K562 (cell line): ENCODE measurements around the gene PTPRO. TPM values are rescaled to one million over a fixed set of nuclear protein-coding genes. Genes with fewer than 3 reads are reported as not detected.

ENCODE experiments used
- ATAC-seq: fragments of 200-7000 bp; cut with Tn5 transposase; 3 replicates; pipeline ENCODE4 v1.9.1; 2020; ENCODE audit warnings: moderate library complexity
- BruUV-seq: library from RNA; stranded (reverse); fragments of 400-500 nt; replicated peaks from 2 replicates; lab custom pipeline; 2021; lab: Mats Ljungman, UMichigan
- CTCF ChIA-PET: fragments of 300-600 bp; formaldehyde crosslinking; extraction: SDS; loops from one replicate; lab custom pipeline; 2021; ENCODE audit warnings: low intra/inter-chr PET ratio; lab: Yijun Ruan, JAX
- POLR2A ChIA-PET: fragments of 300-600, 350-650 bp; sonication (Branson Sonifier 250); formaldehyde crosslinking; extraction: SDS; loops from one replicate; lab custom pipeline; 2021; ENCODE audit warnings: antibody characterized with exemption, inconsistent platforms; lab: Yijun Ruan, JAX
- DNase-seq, 4 experiments: peaks; one replicate each; pipeline versions ENCODE4 v3.0.0 to v3.0.0-alpha.2; 2011 to 2018; ENCODE audit warnings: low spot score in 3 of 4, mixed read lengths in 3 of 4; ENCODE audit errors: extremely low read depth in 1 of 4
- FAIRE-seq: peaks from 2 replicates; lab custom pipeline; 2011; peaks lifted over from hg19 to GRCh38; lab: Jason Lieb, UNC
- H2AFZ ChIP-seq: 2 replicates; pipeline ENCODE4 v1.6.0; 2011; ENCODE audit warnings: low read depth, low read length, control low read depth, inconsistent platforms
- H3K27ac ChIP-seq: fragments of 200-600 bp; 3 replicates; pipeline ENCODE4 v1.8.0; 2011; ENCODE audit warnings: low read depth, mild to moderate bottlenecking, control low read depth, inconsistent platforms, low read length, moderate library complexity, mixed read lengths; ENCODE audit errors: extremely low read depth
- H3K27me3 ChIP-seq, 2 experiments: fragments of 300-600 bp in 1 of 2; 2 replicates in 1 of 2; 3 replicates in 1 of 2; pipeline versions ENCODE4 v1.6.0 to v1.8.0; 2011; ENCODE audit warnings: inconsistent platforms in 2 of 2, low read length in 2 of 2, mild to moderate bottlenecking in 1 of 2, mixed read lengths in 1 of 2, moderate library complexity in 1 of 2; ENCODE audit not compliant: control insufficient read depth in 2 of 2, insufficient read depth in 2 of 2
- H3K36me3 ChIP-seq: fragments of 300-600 bp; 3 replicates; pipeline ENCODE4 v1.8.0; 2011; ENCODE audit warnings: mild to moderate bottlenecking, low read length, inconsistent platforms; ENCODE audit not compliant: control insufficient read depth, insufficient read depth
- H3K4me1 ChIP-seq, 2 experiments: fragments of 200-600 bp in 1 of 2; replicated peaks in 1 of 2; 2 replicates in 1 of 2; 3 replicates in 1 of 2; pipeline versions ENCODE4 v1.5.1 to v1.8.0; 2011; ENCODE audit warnings: inconsistent platforms in 2 of 2, low read length in 2 of 2, mild to moderate bottlenecking in 1 of 2, mixed read lengths in 1 of 2, moderate library complexity in 1 of 2; ENCODE audit not compliant: control insufficient read depth in 2 of 2, insufficient read depth in 2 of 2
- H3K4me2 ChIP-seq: 2 replicates; pipeline ENCODE4 v1.6.1; 2011; ENCODE audit warnings: low read length, control low read depth, inconsistent platforms, mixed read lengths; ENCODE audit not compliant: insufficient read depth
- H3K4me3 ChIP-seq: fragments of 200-600 bp; sonication (generic), shearing (Covaris generic); 2 replicates; pipeline ENCODE4 v1.5.1; 2016; ENCODE audit warnings: control low read depth, inconsistent platforms
- H3K79me2 ChIP-seq: fragments of 200-600 bp; 3 replicates; pipeline ENCODE4 v1.8.0; 2011; ENCODE audit warnings: low read length, inconsistent platforms; ENCODE audit not compliant: control insufficient read depth, insufficient read depth
- H3K9ac ChIP-seq, 2 experiments: 2 replicates each; pipeline versions ENCODE4 v1.6.0 to v1.6.1; 2011; ENCODE audit warnings: low read depth in 2 of 2, low read length in 2 of 2, control low read depth in 1 of 2, inconsistent platforms in 1 of 2, mild to moderate bottlenecking in 1 of 2, mixed read lengths in 1 of 2; ENCODE audit not compliant: insufficient read depth in 1 of 2
- H3K9me1 ChIP-seq: one replicate; pipeline ENCODE4 v1.6.0; 2011; ENCODE audit warnings: inconsistent platforms, mild to moderate bottlenecking, low read length, moderate library complexity; ENCODE audit not compliant: control insufficient read depth, insufficient read depth
- H3K9me3 ChIP-seq: replicated peaks from 2 replicates; pipeline ENCODE4 v1.5.1; 2011; ENCODE audit warnings: low read depth, low read length, inconsistent platforms; ENCODE audit not compliant: control insufficient read depth, insufficient read depth
- H4K20me1 ChIP-seq: replicated peaks from 2 replicates; pipeline ENCODE4 v1.6.1; 2011; ENCODE audit warnings: low read length, inconsistent platforms, mixed read lengths; ENCODE audit not compliant: control insufficient read depth, insufficient read depth
- MCM5 ChIP-seq: fragments of 450-650 bp; IDR thresholded peaks from 2 replicates; pipeline ENCODE4 v1.6.1; 2016; ENCODE audit warnings: low read depth
- ZBTB11 ChIP-seq, 3 experiments: fragments of 200-800 bp in 1 of 3; fragments of 250-450 bp in 1 of 3; fragments of 450-650 bp in 1 of 3; sonication (Bioruptor Pico) in 1 of 3; sonication (Bioruptor generic) in 1 of 3; formaldehyde crosslinking in 1 of 3; IDR thresholded peaks; 2 replicates each; pipeline versions ENCODE4 v1.6.1 to v1.8.0; 2016 to 2022; ENCODE audit warnings: mild to moderate bottlenecking in 2 of 3, missing genetic modification characterization in 2 of 3, missing compliant biosample characterization in 1 of 3, moderate library complexity in 1 of 3
- ZEB2 ChIP-seq: fragments of 450-650 bp; IDR thresholded peaks from 2 replicates; pipeline ENCODE4 v1.6.1; 2016
- ZNF507 ChIP-seq: conservative IDR thresholded peaks from 2 replicates; pipeline ENCODE4 v1.6.1; 2017; ENCODE audit warnings: missing genetic modification characterization, missing compliant biosample characterization
- WGBS: fragments of 100-300 bp; shearing (Covaris generic); methylation state at CpG from one replicate; pipeline ENCODE4 v1.1.6; 2016; ENCODE audit warnings: low coverage, mixed read lengths; ENCODE audit not compliant: insufficient coverage; ENCODE audit errors: missing lambda C conversion rate; 5-methylcytosine and 5-hydroxymethylcytosine counted together
- in situ Hi-C: fragments of 300-500 bp; cut with MboI; formaldehyde crosslinking; loops from 4 replicates; pipeline ENCODE4 v1.15.0; 2018; ENCODE audit warnings: inconsistent platforms, mixed read lengths
- intact Hi-C: fragments of 100-400 bp; cut with micrococcal nuclease; formaldehyde crosslinking; loops from 2 replicates; pipeline ENCODE4 v1.14.2; 2022
- polyA plus RNA-seq, 8 experiments: library from polyadenylated mRNA; depleted of rRNA in 4 of 8; stranded (reverse) in 5 of 8; unstranded in 3 of 8; fragments of >200 nt; fragmentation: Nextera tagmentation in 2 of 8; fragmentation: Illumina TruSeq in 1 of 8; extraction: Ambion mirVana in 2 of 8; extraction: Trizol in 1 of 8; gene quantifications; 2 replicates each; pipeline versions ENCODE4 v1.2.1 to v1.2.3, GENCODE V29; 2011 to 2014; ENCODE audit warnings: inconsistent platforms in 1 of 8, missing spikeins in 1 of 8
- total RNA-seq, 7 experiments: library from RNA; depleted of rRNA in 6 of 7; stranded (reverse); fragments of >200 nt in 6 of 7; fragmentation: Illumina TruSeq in 2 of 7; extraction: Trizol in 2 of 7; gene quantifications; 2 replicates each; pipeline versions ENCODE4 v1.2.1 to v1.2.3, GENCODE V29; 2011 to 2021; ENCODE audit warnings: low replicate concordance in 1 of 7
- TF ChIP-seq, protein P1 (sequence below), 2 experiments: fragments of 450-650 bp in 1 of 2; IDR thresholded peaks; 2 replicates each; pipeline ENCODE4 v1.6.1; 2011 to 2017; ENCODE audit warnings: low read depth in 2 of 2, antibody characterized with exemption in 1 of 2, borderline replicate concordance in 1 of 2, low read length in 1 of 2, mild to moderate bottlenecking in 1 of 2, mixed read lengths in 1 of 2; ENCODE audit not compliant: control insufficient read depth in 1 of 2
- TF ChIP-seq, protein P2 (sequence below): fragments of 250-450 bp; sonication (Bioruptor Pico); IDR thresholded peaks from 2 replicates; pipeline ENCODE4 v1.4.0; 2020; ENCODE audit warnings: mild to moderate bottlenecking, moderate library complexity

PTPRO gene
- total and polyA plus RNA-seq, 9 of the 15 experiments (the other 6 are each of a cell fraction or from before 2014, with no cell fraction given): 0.22 TPM; not detected in 8

- TF ChIP-seq, protein P1, sequence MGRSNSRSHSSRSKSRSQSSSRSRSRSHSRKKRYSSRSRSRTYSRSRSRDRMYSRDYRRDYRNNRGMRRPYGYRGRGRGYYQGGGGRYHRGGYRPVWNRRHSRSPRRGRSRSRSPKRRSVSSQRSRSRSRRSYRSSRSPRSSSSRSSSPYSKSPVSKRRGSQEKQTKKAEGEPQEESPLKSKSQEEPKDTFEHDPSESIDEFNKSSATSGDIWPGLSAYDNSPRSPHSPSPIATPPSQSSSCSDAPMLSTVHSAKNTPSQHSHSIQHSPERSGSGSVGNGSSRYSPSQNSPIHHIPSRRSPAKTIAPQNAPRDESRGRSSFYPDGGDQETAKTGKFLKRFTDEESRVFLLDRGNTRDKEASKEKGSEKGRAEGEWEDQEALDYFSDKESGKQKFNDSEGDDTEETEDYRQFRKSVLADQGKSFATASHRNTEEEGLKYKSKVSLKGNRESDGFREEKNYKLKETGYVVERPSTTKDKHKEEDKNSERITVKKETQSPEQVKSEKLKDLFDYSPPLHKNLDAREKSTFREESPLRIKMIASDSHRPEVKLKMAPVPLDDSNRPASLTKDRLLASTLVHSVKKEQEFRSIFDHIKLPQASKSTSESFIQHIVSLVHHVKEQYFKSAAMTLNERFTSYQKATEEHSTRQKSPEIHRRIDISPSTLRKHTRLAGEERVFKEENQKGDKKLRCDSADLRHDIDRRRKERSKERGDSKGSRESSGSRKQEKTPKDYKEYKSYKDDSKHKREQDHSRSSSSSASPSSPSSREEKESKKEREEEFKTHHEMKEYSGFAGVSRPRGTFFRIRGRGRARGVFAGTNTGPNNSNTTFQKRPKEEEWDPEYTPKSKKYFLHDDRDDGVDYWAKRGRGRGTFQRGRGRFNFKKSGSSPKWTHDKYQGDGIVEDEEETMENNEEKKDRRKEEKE (IDR thresholded peaks at IDR 0.05; ENCODE audit: borderline replicate concordance in 1 of 2, control insufficient read depth in 1 of 2, low read depth in 2 of 2, low read length in 1 of 2): no peak
These were observed 205.1 kb downstream of the PTPRO start (continued) for GRCh38 chr12:15527201-15528080.

- no peaks in the 10 kb centered on the region for H3K36me3 ChIP-seq
- no peaks in the 10 kb centered on the region for H3K9me1 ChIP-seq
- H3K4me3 ChIP-seq: no peak overlapping the region
- BruUV-seq: no TSS peak
- in situ Hi-C loops (no loop called here), intact Hi-C loops (loop anchor here (10.0 kb wide), 2 partner anchors 804 to 894 kb away; no protein-coding TSS in a partner anchor)
- no peaks in the 10 kb centered on the region for H4K20me1 ChIP-seq
- CTCF ChIA-PET: no interaction called here
- no peaks in the 10 kb centered on the region for H3K79me2 ChIP-seq
- H3K27me3 ChIP-seq: no peaks in the 10 kb centered on the region
- ATAC-seq: no peak
- no peak overlapping the region for H2AFZ ChIP-seq
- no peak overlapping the region for H3K4me2 ChIP-seq
- WGBS: 8% methylated on average over 1 of the region's 2 CpGs
- POLR2A ChIA-PET: no interaction called here
- no peaks in the 10 kb centered on the region for H3K4me1 ChIP-seq
- no peak for DNase-seq
- no peak overlapping the region for H3K27ac ChIP-seq
- FAIRE-seq: no peak
- no peaks in the 10 kb centered on the region for H3K9me3 ChIP-seq
- no peak overlapping the region for H3K9ac ChIP-seq
- TF ChIP-seq ZEB2 (no peak), ZNF507 (tag) (no peak), MCM5 (no peak), ZBTB11 (CRISPR knock-in tag; IDR thresholded peaks at IDR 0.05) (no peak)
- TF ChIP-seq, protein P2, sequence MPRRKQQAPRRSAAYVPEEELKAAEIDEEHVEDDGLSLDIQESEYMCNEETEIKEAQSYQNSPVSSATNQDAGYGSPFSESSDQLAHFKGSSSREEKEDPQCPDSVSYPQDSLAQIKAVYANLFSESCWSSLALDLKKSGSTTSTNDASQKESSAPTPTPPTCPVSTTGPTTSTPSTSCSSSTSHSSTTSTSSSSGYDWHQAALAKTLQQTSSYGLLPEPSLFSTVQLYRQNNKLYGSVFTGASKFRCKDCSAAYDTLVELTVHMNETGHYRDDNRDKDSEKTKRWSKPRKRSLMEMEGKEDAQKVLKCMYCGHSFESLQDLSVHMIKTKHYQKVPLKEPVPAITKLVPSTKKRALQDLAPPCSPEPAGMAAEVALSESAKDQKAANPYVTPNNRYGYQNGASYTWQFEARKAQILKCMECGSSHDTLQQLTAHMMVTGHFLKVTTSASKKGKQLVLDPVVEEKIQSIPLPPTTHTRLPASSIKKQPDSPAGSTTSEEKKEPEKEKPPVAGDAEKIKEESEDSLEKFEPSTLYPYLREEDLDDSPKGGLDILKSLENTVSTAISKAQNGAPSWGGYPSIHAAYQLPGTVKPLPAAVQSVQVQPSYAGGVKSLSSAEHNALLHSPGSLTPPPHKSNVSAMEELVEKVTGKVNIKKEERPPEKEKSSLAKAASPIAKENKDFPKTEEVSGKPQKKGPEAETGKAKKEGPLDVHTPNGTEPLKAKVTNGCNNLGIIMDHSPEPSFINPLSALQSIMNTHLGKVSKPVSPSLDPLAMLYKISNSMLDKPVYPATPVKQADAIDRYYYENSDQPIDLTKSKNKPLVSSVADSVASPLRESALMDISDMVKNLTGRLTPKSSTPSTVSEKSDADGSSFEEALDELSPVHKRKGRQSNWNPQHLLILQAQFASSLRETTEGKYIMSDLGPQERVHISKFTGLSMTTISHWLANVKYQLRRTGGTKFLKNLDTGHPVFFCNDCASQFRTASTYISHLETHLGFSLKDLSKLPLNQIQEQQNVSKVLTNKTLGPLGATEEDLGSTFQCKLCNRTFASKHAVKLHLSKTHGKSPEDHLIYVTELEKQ (CRISPR knock-in tag): no peak
These were observed 206.4 kb downstream of the PTPRO start for GRCh38 chr12:15528666-15529065.
